Parathyroid adenoma (tissue), 2 donors: ENCODE measurements around the gene IP6K1.

Source experiments
- H2AFZ ChIP-seq: fragments of 300-600 bp; sonication (generic); one replicate; pipeline ENCODE4 v1.7.0; 2017; ENCODE audit warnings: antibody characterized with exemption, mild to moderate bottlenecking
- H3K27ac ChIP-seq: fragments of 300-600 bp; sonication (generic); one replicate; pipeline ENCODE4 v1.7.0; 2017
- H3K27me3 ChIP-seq: fragments of 300-600 bp; sonication (generic); one replicate; pipeline ENCODE4 v1.7.0; 2017; ENCODE audit warnings: low read length; ENCODE audit not compliant: control insufficient read depth, insufficient read depth
- H3K36me3 ChIP-seq: fragments of 300-600 bp; sonication (generic); one replicate; pipeline ENCODE4 v1.7.0; 2017; ENCODE audit warnings: low read length; ENCODE audit not compliant: control insufficient read depth, insufficient read depth
- H3K4me1 ChIP-seq: fragments of 300-600 bp; sonication (generic); one replicate; pipeline ENCODE4 v1.7.0; 2017; ENCODE audit warnings: control low read depth
- H3K4me2 ChIP-seq: fragments of 300-600 bp; sonication (generic); one replicate; pipeline ENCODE4 v1.7.0; 2017; ENCODE audit warnings: low read length
- H3K4me3 ChIP-seq: fragments of 300-600 bp; sonication (generic); one replicate; pipeline ENCODE4 v1.7.0; 2017; ENCODE audit warnings: low read depth, low read length
- H3K79me2 ChIP-seq: fragments of 300-600 bp; sonication (generic); one replicate; pipeline ENCODE4 v1.7.0; 2017; ENCODE audit warnings: control low read depth
- H3K9ac ChIP-seq: fragments of 300-600 bp; sonication (generic); one replicate; pipeline ENCODE4 v1.7.0; 2017; ENCODE audit warnings: mild to moderate bottlenecking
- H3K9me3 ChIP-seq: fragments of 300-600 bp; sonication (generic); one replicate; pipeline ENCODE4 v1.7.0; 2017; ENCODE audit warnings: low read length; ENCODE audit not compliant: control insufficient read depth
- TF ChIP-seq, protein P1 (sequence below): fragments of 300-600 bp; sonication (generic); IDR thresholded peaks from one replicate; pipeline ENCODE4 v1.7.0; 2017; ENCODE audit warnings: antibody characterized with exemption, mild to moderate bottlenecking
- donor health status: primary hyperparathyroidism.

The IP6K1 gene

DNA sequence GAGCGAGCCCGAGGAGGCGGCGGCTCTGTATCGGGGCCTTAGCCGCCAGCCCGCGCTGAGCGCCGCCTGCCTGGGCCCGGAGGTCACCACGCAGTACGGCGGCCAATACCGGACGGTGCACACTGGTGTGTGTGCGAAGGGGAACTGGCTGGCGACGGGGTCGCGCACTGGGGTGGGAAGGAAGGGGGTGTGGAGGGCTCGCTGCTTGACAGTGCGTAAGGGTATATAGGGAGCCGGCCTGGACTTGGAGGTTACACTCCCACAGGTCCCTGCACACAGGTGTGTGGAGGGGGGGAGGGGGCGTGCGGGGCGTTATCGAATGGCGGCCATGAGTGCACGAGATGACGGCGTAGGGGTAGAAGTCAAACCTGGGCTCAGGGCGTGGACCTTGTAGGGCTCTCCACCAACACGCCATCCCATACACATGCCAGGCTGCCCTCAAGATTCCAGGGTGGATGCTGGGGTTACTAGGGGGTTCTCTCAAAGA is 111.8 kb downstream of the IP6K1 start:
- Histone ChIP-seq H3K27me3 (no peaks in the 10 kb centered on the region), H2AFZ (peak overlapping the region; percentile 89), H3K4me3 (peak overlapping the region; percentile 79), H3K79me2 (no peaks in the 10 kb centered on the region), H3K9me3 (no peaks in the 10 kb centered on the region), H3K4me1 (peaks cover 17% of the 10 kb centered on the region), H3K36me3 (no peaks in the 10 kb centered on the region), H3K4me2 (peak overlapping the region; percentile 64), H3K27ac (peak overlapping the region; percentile 93), H3K9ac (peak overlapping the region; percentile 42)
- TF ChIP-seq, protein P1, sequence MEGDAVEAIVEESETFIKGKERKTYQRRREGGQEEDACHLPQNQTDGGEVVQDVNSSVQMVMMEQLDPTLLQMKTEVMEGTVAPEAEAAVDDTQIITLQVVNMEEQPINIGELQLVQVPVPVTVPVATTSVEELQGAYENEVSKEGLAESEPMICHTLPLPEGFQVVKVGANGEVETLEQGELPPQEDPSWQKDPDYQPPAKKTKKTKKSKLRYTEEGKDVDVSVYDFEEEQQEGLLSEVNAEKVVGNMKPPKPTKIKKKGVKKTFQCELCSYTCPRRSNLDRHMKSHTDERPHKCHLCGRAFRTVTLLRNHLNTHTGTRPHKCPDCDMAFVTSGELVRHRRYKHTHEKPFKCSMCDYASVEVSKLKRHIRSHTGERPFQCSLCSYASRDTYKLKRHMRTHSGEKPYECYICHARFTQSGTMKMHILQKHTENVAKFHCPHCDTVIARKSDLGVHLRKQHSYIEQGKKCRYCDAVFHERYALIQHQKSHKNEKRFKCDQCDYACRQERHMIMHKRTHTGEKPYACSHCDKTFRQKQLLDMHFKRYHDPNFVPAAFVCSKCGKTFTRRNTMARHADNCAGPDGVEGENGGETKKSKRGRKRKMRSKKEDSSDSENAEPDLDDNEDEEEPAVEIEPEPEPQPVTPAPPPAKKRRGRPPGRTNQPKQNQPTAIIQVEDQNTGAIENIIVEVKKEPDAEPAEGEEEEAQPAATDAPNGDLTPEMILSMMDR = no peak
